ENCODE measurements around the gene RAD52.

DNA sequence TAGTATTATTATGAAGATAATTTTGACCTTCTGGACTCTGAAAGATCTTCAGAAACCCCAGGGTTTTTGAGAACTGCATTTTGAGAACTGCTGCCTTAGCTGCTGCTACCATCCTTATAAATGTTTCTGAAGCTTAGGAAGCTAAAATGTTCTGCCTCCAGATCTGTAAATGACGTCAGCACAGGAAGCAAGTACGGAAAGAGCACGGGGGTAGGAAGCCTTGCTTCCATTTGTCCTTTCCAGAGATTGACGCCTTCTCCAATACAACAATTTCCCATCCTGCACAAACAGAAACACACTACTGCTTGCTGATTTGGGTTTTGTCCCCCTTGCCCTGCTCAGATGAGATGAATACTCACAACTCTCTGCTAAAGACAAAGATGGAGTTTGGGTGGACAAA lies 17.9 kb downstream of the RAD52 start:
- TF ChIP-seq POLR2AphosphoS5 (IDR thresholded peaks at IDR 0.05; ENCODE audit: low read depth) (no peak), GABPA (IDR thresholded peaks at IDR 0.05; ENCODE audit: low read depth) (no peak), CTCF (IDR thresholded peaks at IDR 0.05; ENCODE audit: insufficient read depth, low read length) (no peak)
- TF ChIP-seq, protein P1, sequence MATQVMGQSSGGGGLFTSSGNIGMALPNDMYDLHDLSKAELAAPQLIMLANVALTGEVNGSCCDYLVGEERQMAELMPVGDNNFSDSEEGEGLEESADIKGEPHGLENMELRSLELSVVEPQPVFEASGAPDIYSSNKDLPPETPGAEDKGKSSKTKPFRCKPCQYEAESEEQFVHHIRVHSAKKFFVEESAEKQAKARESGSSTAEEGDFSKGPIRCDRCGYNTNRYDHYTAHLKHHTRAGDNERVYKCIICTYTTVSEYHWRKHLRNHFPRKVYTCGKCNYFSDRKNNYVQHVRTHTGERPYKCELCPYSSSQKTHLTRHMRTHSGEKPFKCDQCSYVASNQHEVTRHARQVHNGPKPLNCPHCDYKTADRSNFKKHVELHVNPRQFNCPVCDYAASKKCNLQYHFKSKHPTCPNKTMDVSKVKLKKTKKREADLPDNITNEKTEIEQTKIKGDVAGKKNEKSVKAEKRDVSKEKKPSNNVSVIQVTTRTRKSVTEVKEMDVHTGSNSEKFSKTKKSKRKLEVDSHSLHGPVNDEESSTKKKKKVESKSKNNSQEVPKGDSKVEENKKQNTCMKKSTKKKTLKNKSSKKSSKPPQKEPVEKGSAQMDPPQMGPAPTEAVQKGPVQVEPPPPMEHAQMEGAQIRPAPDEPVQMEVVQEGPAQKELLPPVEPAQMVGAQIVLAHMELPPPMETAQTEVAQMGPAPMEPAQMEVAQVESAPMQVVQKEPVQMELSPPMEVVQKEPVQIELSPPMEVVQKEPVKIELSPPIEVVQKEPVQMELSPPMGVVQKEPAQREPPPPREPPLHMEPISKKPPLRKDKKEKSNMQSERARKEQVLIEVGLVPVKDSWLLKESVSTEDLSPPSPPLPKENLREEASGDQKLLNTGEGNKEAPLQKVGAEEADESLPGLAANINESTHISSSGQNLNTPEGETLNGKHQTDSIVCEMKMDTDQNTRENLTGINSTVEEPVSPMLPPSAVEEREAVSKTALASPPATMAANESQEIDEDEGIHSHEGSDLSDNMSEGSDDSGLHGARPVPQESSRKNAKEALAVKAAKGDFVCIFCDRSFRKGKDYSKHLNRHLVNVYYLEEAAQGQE (IDR thresholded peaks at IDR 0.05; ENCODE audit: insufficient replicate concordance, low read depth), result no peak

Measured in HL-60 (cell line).